CD1c-positive myeloid dendritic cell (primary cell): ENCODE data around the gene ATOX1.
"Not testable (repeated sequence)": the region's sequence is repeated elsewhere in the genome, so short reads cannot be mapped to it uniquely, and the experiment has no call there.

ENCODE experiments used
- DNase-seq: peaks from one replicate; pipeline ENCODE4 v3.0.0-alpha.2; 2016; ENCODE audit errors: extremely low spot score

The ATOX1 gene

GRCh38 chr5:151758430-151759241 is at the start of gene ATOX1:
TSS of gene ATOX1 (minus strand) at chr5:151758631. CDS start at chr5:151758551, 80 bp downstream.
- DNase-seq, result peak; percentile 96

- peak; percentile 20 for DNase-seq
These were observed 47.2 kb upstream of the ATOX1 start for GRCh38 chr5:151805414-151806223.

- DNase-seq, result no peak
These were observed 42.1 kb upstream of the ATOX1 start for GRCh38 chr5:151800532-151800931.

GRCh38 chr5:151799407-151799806 is 41.0 kb upstream of the ATOX1 start:
- DNase-seq, result no peak

GRCh38 chr5:151798674-151799073 is 40.2 kb upstream of the ATOX1 start:
- DNase-seq, result no peak

- DNase-seq, result no peak
These were observed 37.0 kb upstream of the ATOX1 start for GRCh38 chr5:151795426-151795825.

GRCh38 chr5:151793358-151793757 is 34.9 kb upstream of the ATOX1 start:
- DNase-seq, result no peak

GRCh38 chr5:151787817-151788216 is 29.4 kb upstream of the ATOX1 start:
- no peak for DNase-seq

GRCh38 chr5:151786468-151786867 is 28.0 kb upstream of the ATOX1 start:
- no peak for DNase-seq

- no peak for DNase-seq
These were observed 25.7 kb upstream of the ATOX1 start for GRCh38 chr5:151784141-151784540.

GRCh38 chr5:151783664-151784063 is 25.2 kb upstream of the ATOX1 start:
- DNase-seq, result not testable (repeated sequence)

GRCh38 chr5:151781201-151781600 is 22.8 kb upstream of the ATOX1 start:
- DNase-seq, result no peak

GRCh38 chr5:151780348-151780747 is 21.9 kb upstream of the ATOX1 start:
- no peak for DNase-seq

GRCh38 chr5:151779531-151780125 is 21.2 kb upstream of the ATOX1 start:
- DNase-seq, result no peak

- DNase-seq, result no peak
These were observed 16.7 kb upstream of the ATOX1 start for GRCh38 chr5:151775025-151775606.

GRCh38 chr5:151773951-151774350 is 15.5 kb upstream of the ATOX1 start:
- no peak for DNase-seq

GRCh38 chr5:151772846-151773561 is 14.6 kb upstream of the ATOX1 start:
- peak; percentile 62 for DNase-seq

GRCh38 chr5:151772029-151772845 is 13.8 kb upstream of the ATOX1 start:
- DNase-seq, result peak; percentile 53

- DNase-seq, result peak; percentile 100
These were observed 13.0 kb upstream of the ATOX1 start, which contains the start of gene G3BP1 for GRCh38 chr5:151771259-151772028. TSS of gene G3BP1 (plus strand) at chr5:151771954. CDS start at chr5:151786621, 14,667 bp downstream.
